GM19240 (cell line): Measurements from ENCODE around the gene HEY2.
"Not testable (repeated sequence)": the region's sequence is repeated elsewhere in the genome, so short reads cannot be mapped to it uniquely, and the experiment has no call there.

Experiments used
- DNase-seq: peaks from one replicate; pipeline ENCODE4 v3.0.0; 2011; ENCODE audit warnings: low spot score; ENCODE audit not compliant: insufficient read length

HEY2 gene

GRCh38 chr6:125769147-125769783 is 19.8 kb downstream of the HEY2 start:
- no peak for DNase-seq

- DNase-seq: no peak
Observed at GRCh38 chr6:125773387-125774341, 24.2 kb downstream of the HEY2 start.

GRCh38 chr6:125776107-125776826 is 26.8 kb downstream of the HEY2 start:
- not testable (repeated sequence) for DNase-seq

- peak; percentile 63 for DNase-seq
Observed at GRCh38 chr6:125779924-125780539, 30.6 kb downstream of the HEY2 start.

GRCh38 chr6:125780540-125781313 is 31.3 kb downstream of the HEY2 start:
- no peak for DNase-seq

- DNase-seq: no peak
Observed at GRCh38 chr6:125781314-125781868, 32.0 kb downstream of the HEY2 start.

- no peak for DNase-seq
Observed at GRCh38 chr6:125784365-125784764, 34.9 kb downstream of the HEY2 start.

GRCh38 chr6:125787791-125788190 is 38.4 kb downstream of the HEY2 start:
- DNase-seq: no peak

- no peak for DNase-seq
Observed at GRCh38 chr6:125789167-125789566, 39.7 kb downstream of the HEY2 start.

- DNase-seq: no peak
Observed at GRCh38 chr6:125789576-125790357, 40.3 kb downstream of the HEY2 start.

GRCh38 chr6:125790358-125791150 is 41.1 kb downstream of the HEY2 start, which contains the start of gene NCOA7:
Gene NCOA7 (plus strand): TSS chr6:125790960. CDS start chr6:125815355, 24,395 bp downstream.
- no peak for DNase-seq

- no peak for DNase-seq
Observed at GRCh38 chr6:125791151-125791819, 41.9 kb downstream of the HEY2 start.

GRCh38 chr6:125791820-125792165 is 42.4 kb downstream of the HEY2 start:
- no peak for DNase-seq

- DNase-seq: no peak
Observed at GRCh38 chr6:125792172-125792571, 42.7 kb downstream of the HEY2 start.

GRCh38 chr6:125792680-125793079 is 43.2 kb downstream of the HEY2 start:
- DNase-seq: no peak

- no peak for DNase-seq
Observed at GRCh38 chr6:125793280-125793679, 43.8 kb downstream of the HEY2 start.

- DNase-seq: no peak
Observed at GRCh38 chr6:125793863-125794262, 44.4 kb downstream of the HEY2 start.
